Kidney (tissue), 14 donors: ENCODE data around the gene ADCYAP1R1. TPM values are rescaled to one million over a fixed set of nuclear protein-coding genes. Genes with fewer than 3 reads are reported as not detected.

Experiments used
- DNase-seq, 5 donors: peaks; one replicate each; pipeline ENCODE4 v3.0.0-alpha.2; 2013 to 2020
- FAIRE-seq: peaks from 2 replicates; lab custom pipeline; 2012; peaks lifted over from hg19 to GRCh38; lab: Jason Lieb, UNC
- H3K27ac ChIP-seq, 2 donors: one replicate each; pipeline ENCODE4 v1.7.0; 2013; ENCODE audit warnings: low read depth in 2 of 2, low read length in 2 of 2, inconsistent platforms in 1 of 2
- H3K27me3 ChIP-seq: one replicate; pipeline ENCODE4 v1.7.1; 2013; ENCODE audit warnings: low read length, inconsistent platforms; ENCODE audit not compliant: control insufficient read depth, insufficient read depth
- H3K36me3 ChIP-seq, 3 donors: one replicate each; pipeline versions ENCODE4 v1.7.0 to v1.7.1; 2013; ENCODE audit warnings: low read length in 3 of 3, control low read depth in 1 of 3, inconsistent platforms in 1 of 3; ENCODE audit not compliant: insufficient read depth in 3 of 3, control insufficient read depth in 2 of 3
- H3K4me1 ChIP-seq, 3 donors: one replicate each; pipeline versions ENCODE4 v1.7.0 to v1.7.1; 2013; ENCODE audit warnings: low read length in 3 of 3, inconsistent platforms in 1 of 3, low read depth in 1 of 3; ENCODE audit not compliant: control insufficient read depth in 2 of 3, insufficient read depth in 2 of 3
- H3K4me3 ChIP-seq, 3 donors: one replicate each; pipeline versions ENCODE4 v1.7.0 to v1.8.1; 2013; ENCODE audit warnings: low read length in 3 of 3, control low read depth in 1 of 3, inconsistent platforms in 1 of 3
- H3K9ac ChIP-seq, 3 donors: one replicate each; pipeline versions ENCODE4 v1.7.0 to v1.7.1; 2013; ENCODE audit warnings: low read length in 3 of 3, control low read depth in 1 of 3, inconsistent platforms in 1 of 3
- H3K9me3 ChIP-seq, 3 donors: one replicate each; pipeline versions ENCODE4 v1.7.0 to v1.7.1; 2013; ENCODE audit warnings: low read length in 3 of 3, control low read depth in 1 of 3, inconsistent platforms in 1 of 3; ENCODE audit not compliant: control insufficient read depth in 2 of 3, insufficient read depth in 1 of 3
- intact Hi-C: fragments of 100-400 bp; cut with DNase I; formaldehyde crosslinking; loops from one replicate; pipeline ENCODE4 v1.11.1; 2022
- polyA plus RNA-seq: library from polyadenylated mRNA; stranded (reverse); fragments of 350-450 nt; fragmentation: Illumina TruSeq; extraction: RNeasy Lipid Tissue Mini Kit (QIAGEN cat#74804); gene quantifications from one replicate; pipeline ENCODE4 v1.2.3, GENCODE V29; 2014; ENCODE audit warnings: low read depth, low replicate concordance; ENCODE audit not compliant: insufficient read depth
- total RNA-seq: library from RNA; stranded (reverse); fragmentation: NEBNext Ultra II Directional; extraction: Animal tissue kit (Norgen Biotek cat#: 25700); gene quantifications from one replicate; pipeline ENCODE4 v1.2.1, GENCODE V29; 2021
- TF ChIP-seq, protein P1 (sequence below): IDR thresholded peaks from 3 replicates; pipeline ENCODE4 v1.5.1; 2012; ENCODE audit warnings: mild to moderate bottlenecking, moderate library complexity, borderline replicate concordance; ENCODE audit not compliant: insufficient read depth; ENCODE audit errors: extremely low read depth
- donor health status: control.
- donor health status: control.
- donor health status: control.
- donor health status: control.
- donor health status: control.
- donor health status: DM: yes; HTN: yes; CAD: no.
- donor health status: Normal renal cell carcinoma (clear cell type).

The ADCYAP1R1 gene
- total and polyA plus RNA-seq, 2 donors from 2014 or later, result not detected

- no peak overlapping the region for H3K9ac ChIP-seq
- H3K36me3 ChIP-seq, result no peaks in the 10 kb centered on the region
- H3K4me3 ChIP-seq, result no peak overlapping the region
- no peak overlapping the region for H3K27ac ChIP-seq
- TF ChIP-seq, protein P1, sequence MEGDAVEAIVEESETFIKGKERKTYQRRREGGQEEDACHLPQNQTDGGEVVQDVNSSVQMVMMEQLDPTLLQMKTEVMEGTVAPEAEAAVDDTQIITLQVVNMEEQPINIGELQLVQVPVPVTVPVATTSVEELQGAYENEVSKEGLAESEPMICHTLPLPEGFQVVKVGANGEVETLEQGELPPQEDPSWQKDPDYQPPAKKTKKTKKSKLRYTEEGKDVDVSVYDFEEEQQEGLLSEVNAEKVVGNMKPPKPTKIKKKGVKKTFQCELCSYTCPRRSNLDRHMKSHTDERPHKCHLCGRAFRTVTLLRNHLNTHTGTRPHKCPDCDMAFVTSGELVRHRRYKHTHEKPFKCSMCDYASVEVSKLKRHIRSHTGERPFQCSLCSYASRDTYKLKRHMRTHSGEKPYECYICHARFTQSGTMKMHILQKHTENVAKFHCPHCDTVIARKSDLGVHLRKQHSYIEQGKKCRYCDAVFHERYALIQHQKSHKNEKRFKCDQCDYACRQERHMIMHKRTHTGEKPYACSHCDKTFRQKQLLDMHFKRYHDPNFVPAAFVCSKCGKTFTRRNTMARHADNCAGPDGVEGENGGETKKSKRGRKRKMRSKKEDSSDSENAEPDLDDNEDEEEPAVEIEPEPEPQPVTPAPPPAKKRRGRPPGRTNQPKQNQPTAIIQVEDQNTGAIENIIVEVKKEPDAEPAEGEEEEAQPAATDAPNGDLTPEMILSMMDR, result no peak
- FAIRE-seq (no peak), DNase-seq (peak in 1 of 5 donors; percentile 16)
- no peaks in the 10 kb centered on the region for H3K4me1 ChIP-seq
- no peaks in the 10 kb centered on the region for H3K9me3 ChIP-seq
- no peaks in the 10 kb centered on the region for H3K27me3 ChIP-seq
- intact Hi-C loops, result no loop called here
These were observed 46.7 kb downstream of the ADCYAP1R1 start for GRCh38 chr7:31098642-31099360.

DNA sequence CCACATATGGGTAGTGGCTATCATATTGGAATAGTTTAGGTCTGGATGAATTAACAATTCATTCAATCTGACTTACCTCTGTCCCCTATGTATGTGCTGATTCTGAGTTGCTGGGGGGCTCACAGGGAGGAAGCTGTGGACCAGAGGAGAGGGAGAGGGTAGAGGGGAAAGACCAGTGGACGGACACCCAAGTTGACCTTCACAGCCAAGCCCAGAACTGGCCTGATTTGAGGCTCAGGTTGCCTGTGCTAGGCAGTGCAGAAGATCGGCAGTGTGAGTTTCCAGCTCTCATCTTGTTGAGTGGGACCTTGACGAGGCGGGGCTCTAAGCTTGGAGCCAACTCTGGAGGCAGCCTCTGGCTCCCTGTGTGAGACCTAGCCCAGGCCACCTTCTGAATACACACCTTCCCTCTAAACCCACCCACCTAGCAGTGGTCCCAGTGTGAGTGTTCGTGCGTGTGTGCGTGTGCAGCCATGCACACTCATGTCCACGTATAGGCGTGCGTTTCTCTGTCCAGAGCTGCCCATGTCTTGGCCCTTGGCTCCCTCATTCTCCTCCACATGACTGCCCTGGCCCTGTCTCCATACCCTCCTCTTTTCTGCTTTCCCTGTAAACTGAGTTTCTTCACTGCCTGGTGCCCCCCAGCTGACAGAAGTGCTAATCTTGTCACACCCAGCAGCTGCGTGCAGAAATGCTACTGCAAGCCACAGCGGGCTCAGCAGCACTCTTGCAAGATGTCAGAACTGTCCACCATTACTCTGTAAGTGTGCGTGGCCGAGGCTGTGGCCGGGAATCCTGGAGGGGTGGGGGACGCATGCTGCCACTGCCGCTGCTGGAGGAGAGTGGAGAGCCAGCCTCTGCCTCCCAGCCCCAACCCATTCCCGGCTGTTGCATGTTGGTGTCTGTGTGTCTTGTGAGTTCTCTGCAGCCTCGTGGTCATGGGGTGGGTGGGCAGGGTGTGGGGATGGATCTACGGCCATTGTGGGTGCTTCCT is 47.6 kb downstream of the ADCYAP1R1 start:
- DNase-seq, result peak in 1 of 5 donors; percentile 13
- no peak for FAIRE-seq
- no peaks in the 10 kb centered on the region for H3K4me1 ChIP-seq

DNA sequence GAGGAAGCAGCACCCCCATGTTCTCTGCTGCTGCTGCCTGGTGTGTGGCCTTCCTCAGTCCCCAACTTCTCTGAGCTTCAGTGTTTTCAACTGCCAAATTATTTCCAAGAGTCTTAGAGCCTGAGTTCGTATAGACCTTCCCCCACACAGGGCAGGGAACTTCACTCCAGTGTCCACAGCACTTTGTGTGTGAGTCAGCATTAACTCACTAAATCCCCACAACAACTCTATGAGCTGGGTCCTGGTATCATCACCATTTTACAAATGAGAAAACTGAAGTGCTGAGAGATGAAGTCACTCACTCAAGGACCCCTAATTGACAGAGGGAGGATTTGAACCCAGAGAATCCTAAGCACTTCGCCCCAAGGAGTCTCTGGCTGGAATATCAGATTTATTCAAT is 48.3 kb downstream of the ADCYAP1R1 start:
- Histone ChIP-seq H3K4me3 (no peak overlapping the region), H3K9ac (no peak overlapping the region), H3K27me3 (no peaks in the 10 kb centered on the region), H3K36me3 (no peaks in the 10 kb centered on the region), H3K4me1 (no peaks in the 10 kb centered on the region), H3K9me3 (no peaks in the 10 kb centered on the region), H3K27ac (no peak overlapping the region)
- TF ChIP-seq, protein P1, result no peak
- intact Hi-C loops, result no loop called here
- FAIRE-seq (no peak), DNase-seq (peak in 1 of 5 donors; percentile 8)

More for the DNA sequence above, 47.6 kb downstream of the ADCYAP1R1 start:
- no peak overlapping the region for H3K9ac ChIP-seq
- no peaks in the 10 kb centered on the region for H3K27me3 ChIP-seq
- TF ChIP-seq, protein P1, result no peak
- intact Hi-C loops, result no loop called here
- H3K36me3 ChIP-seq, result no peaks in the 10 kb centered on the region
- H3K27ac ChIP-seq, result no peak overlapping the region
- H3K9me3 ChIP-seq, result no peaks in the 10 kb centered on the region
- H3K4me3 ChIP-seq, result no peak overlapping the region
